Nephron progenitor cell (in vitro differentiated cells): ENCODE results near the gene TNFRSF1A.

ENCODE experiments used
- DNase-seq: peaks from one replicate; pipeline ENCODE4 v3.0.0; 2021
- H3K27ac Mint-ChIP-seq: 2 replicates; pipeline ENCODE4 v1.8.0; 2021; ENCODE audit warnings: mild to moderate bottlenecking, moderate library complexity, mixed read lengths
- H3K27me3 Mint-ChIP-seq: 2 replicates; pipeline ENCODE4 v1.8.0; 2021; ENCODE audit warnings: mild to moderate bottlenecking, low read depth, mixed read lengths; ENCODE audit not compliant: poor library complexity
- H3K36me3 Mint-ChIP-seq: 2 replicates; pipeline ENCODE4 v1.8.0; 2021; ENCODE audit warnings: low read depth, mixed read lengths
- H3K4me1 Mint-ChIP-seq: 2 replicates; pipeline ENCODE4 v1.8.0; 2021; ENCODE audit warnings: mixed read lengths
- H3K4me3 Mint-ChIP-seq: 2 replicates; pipeline ENCODE4 v1.8.0; 2021; ENCODE audit warnings: mild to moderate bottlenecking, moderate library complexity, mixed read lengths
- H3K9me3 Mint-ChIP-seq: 2 replicates; pipeline ENCODE4 v1.8.0; 2021; ENCODE audit warnings: mild to moderate bottlenecking, moderate library complexity, mixed read lengths
- TF ChIP-seq, protein P1 (sequence below): fragments of 200-600 bp; sonication (generic); IDR thresholded peaks from 2 replicates; pipeline ENCODE4 v1.5.0; 2021; ENCODE audit warnings: antibody characterized with exemption

The TNFRSF1A gene

DNA sequence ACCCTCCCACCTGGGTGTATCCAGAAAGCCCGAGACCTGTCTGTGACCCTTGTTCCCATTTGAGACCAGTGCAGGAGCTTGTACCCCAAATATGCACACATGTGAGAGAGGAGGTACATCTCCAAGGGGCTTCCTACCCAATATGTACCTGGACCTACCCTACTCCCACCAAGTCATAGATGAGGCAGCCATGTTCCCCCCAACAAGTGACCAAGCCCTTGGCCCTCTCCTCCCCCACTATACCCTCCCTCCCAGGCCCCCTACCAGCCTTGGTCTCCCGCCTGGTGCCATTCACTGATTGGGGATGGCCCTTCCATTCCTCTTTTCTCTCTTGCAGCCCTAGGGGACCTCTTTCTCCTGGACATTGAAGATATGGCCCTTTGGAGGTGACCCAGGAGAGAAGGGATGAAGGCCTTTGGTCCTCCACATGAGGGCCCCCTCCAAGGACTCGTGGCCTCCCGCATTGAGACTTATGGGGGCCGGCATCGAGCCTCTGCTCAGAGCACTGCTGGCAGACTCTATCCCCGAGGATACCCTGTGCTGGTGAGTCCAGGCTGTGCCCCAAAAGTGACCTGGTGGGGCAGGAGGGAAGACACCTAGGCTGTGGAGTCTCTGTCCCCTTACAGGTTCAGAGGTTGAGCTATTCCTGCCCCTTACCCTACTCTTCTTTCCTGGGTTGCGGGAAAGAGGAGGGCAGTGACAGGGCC is 29.9 kb downstream of the TNFRSF1A start:
- TF ChIP-seq, protein P1, sequence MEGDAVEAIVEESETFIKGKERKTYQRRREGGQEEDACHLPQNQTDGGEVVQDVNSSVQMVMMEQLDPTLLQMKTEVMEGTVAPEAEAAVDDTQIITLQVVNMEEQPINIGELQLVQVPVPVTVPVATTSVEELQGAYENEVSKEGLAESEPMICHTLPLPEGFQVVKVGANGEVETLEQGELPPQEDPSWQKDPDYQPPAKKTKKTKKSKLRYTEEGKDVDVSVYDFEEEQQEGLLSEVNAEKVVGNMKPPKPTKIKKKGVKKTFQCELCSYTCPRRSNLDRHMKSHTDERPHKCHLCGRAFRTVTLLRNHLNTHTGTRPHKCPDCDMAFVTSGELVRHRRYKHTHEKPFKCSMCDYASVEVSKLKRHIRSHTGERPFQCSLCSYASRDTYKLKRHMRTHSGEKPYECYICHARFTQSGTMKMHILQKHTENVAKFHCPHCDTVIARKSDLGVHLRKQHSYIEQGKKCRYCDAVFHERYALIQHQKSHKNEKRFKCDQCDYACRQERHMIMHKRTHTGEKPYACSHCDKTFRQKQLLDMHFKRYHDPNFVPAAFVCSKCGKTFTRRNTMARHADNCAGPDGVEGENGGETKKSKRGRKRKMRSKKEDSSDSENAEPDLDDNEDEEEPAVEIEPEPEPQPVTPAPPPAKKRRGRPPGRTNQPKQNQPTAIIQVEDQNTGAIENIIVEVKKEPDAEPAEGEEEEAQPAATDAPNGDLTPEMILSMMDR: no peak
- Mint-ChIP-seq H3K36me3 (no peaks in the 10 kb centered on the region), H3K4me3 (no peak overlapping the region), H3K27ac (no peak overlapping the region), H3K9me3 (no peaks in the 10 kb centered on the region), H3K27me3 (peaks cover 35% of the 10 kb centered on the region), H3K4me1 (peaks cover 50% of the 10 kb centered on the region)
- DNase-seq: no peak

DNA sequence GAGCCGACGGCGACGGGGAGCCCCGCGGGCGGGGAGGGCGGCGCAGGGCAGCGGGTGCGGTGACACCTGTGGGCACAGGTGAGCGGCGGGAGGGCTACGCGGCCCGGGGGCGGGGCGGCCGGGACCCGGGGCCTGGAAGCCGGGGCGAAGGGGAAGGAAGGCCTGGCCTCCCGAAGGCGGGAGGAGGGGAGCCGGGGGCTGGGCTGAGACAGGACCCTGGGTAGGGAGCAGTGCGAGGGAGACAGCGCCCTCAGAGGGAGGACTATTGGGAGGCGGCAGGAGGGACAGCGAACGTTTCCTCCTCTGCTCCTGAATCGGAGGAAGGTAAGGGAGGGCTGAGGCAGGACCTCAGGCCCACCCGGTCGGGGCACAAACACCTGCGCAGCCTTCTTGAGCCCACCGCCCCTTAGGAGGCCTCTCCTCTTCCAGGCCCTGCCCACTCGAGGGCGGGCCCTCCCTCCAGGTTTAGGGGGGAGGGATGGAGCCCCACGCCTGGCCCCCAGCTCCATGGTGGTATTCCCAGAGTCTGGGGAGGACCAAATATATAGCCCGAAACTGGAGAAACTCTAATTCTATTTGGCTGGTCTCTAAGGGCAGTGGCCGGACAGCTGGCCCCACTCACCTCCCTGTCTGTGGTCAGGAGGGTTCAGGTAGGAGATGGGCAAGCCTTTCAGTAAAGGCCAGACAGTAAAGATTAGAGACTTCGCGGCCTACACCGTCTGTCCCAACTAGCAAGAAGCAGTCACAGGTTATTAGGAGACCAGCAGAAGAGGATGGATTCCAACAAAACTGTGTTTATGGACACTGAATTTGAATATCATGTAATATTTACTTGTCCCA is 30.9 kb downstream of the TNFRSF1A start:
- Mint-ChIP-seq H3K27me3 (peaks cover 43% of the 10 kb centered on the region), H3K4me3 (peak overlapping the region; percentile 40), H3K27ac (no peak overlapping the region), H3K36me3 (no peaks in the 10 kb centered on the region), H3K9me3 (no peaks in the 10 kb centered on the region), H3K4me1 (peaks cover 40% of the 10 kb centered on the region)
- TF ChIP-seq, protein P1: no peak
- DNase-seq: peak; percentile 49

DNA sequence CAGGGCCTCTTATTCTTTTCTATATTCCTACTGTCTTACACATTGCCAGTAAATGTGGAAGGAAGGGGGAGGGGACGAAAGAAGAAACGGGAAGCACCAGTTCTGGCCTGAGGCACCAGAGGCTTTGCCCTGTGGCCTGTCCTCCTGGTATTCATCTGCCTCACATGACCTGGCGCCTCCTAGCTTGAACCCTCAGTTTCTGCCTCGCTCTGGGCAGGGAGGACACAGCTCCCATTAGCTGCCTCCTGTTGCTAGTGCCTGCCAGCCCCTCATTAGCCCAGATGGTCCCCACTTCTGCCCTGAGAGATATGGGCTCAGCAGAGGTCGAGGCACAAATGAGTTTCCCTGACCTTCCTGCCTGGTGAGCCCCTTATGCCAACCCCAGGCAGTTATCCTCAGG is 34.3 kb downstream of the TNFRSF1A start:
- Mint-ChIP-seq H3K27ac (no peak overlapping the region), H3K4me1 (peaks cover 21% of the 10 kb centered on the region), H3K4me3 (no peak overlapping the region), H3K27me3 (peaks cover 50% of the 10 kb centered on the region), H3K9me3 (no peaks in the 10 kb centered on the region), H3K36me3 (no peaks in the 10 kb centered on the region)
- no peak for DNase-seq
- TF ChIP-seq, protein P1: no peak

DNA sequence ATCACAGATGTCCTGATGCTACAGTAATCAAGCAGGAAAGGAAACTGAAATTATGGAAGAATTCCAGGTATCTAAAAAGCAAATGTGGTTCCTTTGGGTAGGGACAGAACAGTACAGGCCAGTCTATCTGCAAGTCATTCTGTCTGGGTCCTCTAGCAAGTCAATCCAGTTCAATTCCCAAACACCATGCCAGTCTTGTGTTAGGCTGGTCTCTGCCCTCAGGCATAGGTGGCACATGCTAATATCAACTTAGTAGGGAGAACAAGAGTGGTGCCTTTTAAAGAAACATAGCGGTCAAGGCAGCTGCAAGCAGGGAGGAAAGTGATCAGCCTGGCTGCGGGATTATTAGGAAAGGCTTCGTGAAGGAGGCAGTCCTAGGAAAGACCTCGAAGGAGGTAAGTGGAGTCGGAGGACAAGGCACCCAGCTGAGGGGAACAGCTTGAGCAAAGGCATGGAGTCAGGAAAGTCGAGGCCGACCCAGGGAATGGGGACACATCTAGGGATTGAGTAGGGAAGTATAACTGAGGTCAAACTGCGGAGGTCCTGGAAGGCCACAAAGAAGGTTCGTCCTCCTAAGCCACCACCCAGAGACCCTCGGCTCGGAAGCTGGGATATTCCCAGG is 35.2 kb downstream of the TNFRSF1A start:
- TF ChIP-seq, protein P1: no peak
- Mint-ChIP-seq H3K27ac (no peak overlapping the region), H3K4me1 (peaks cover 15% of the 10 kb centered on the region), H3K36me3 (no peaks in the 10 kb centered on the region), H3K4me3 (no peak overlapping the region), H3K9me3 (no peaks in the 10 kb centered on the region), H3K27me3 (peaks cover 54% of the 10 kb centered on the region)
- DNase-seq: no peak

DNA sequence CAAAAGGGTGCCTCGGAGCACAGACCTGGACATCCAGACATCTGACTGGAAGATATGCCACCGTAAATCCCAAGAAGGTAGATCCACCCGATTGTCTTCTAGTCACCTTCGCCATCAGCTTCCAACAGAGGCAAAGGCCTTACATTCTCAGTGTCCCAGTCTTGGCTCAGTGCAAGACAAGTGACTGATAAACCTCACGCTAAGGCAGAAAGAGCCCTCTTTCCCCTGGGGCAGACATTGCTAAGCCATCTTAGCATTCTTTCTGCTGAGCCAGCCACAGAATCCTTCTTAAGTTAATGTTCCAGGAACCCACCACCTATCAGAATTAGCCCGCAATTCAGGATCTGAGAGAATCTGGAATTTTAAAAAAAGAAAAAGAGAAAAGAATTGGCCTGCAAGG is 35.7 kb downstream of the TNFRSF1A start:
- Mint-ChIP-seq H3K4me1 (peaks cover 15% of the 10 kb centered on the region), H3K36me3 (no peaks in the 10 kb centered on the region), H3K9me3 (no peaks in the 10 kb centered on the region), H3K4me3 (no peak overlapping the region), H3K27ac (no peak overlapping the region), H3K27me3 (peaks cover 52% of the 10 kb centered on the region)
- no peak for DNase-seq
- TF ChIP-seq, protein P1: no peak
